22Rv1 (cell line): ENCODE results near the gene SMTN.
A peak's percentile ranks its signal among the peaks of the same experiment; 100 is the strongest.

Experiments used
- H3K27ac ChIP-seq: fragments of 450-650 bp; 2 replicates; pipeline ENCODE4 v1.5.1; 2017
- ZFX ChIP-seq: fragments of 450-650 bp; IDR thresholded peaks from 2 replicates; pipeline ENCODE4 v1.6.1; 2017; ENCODE audit warnings: antibody characterized with exemption, borderline replicate concordance
- TF ChIP-seq, protein P1 (sequence below): fragments of 450-650 bp; IDR thresholded peaks from 2 replicates; pipeline ENCODE4 v1.5.1; 2017; ENCODE audit warnings: mild to moderate bottlenecking

SMTN gene

GRCh38 chr22:31045900-31046538 lies 35.1 kb upstream of the SMTN start:
- H3K27ac ChIP-seq = no peak overlapping the region
- no peak for TF ChIP-seq ZFX
- TF ChIP-seq, protein P1, sequence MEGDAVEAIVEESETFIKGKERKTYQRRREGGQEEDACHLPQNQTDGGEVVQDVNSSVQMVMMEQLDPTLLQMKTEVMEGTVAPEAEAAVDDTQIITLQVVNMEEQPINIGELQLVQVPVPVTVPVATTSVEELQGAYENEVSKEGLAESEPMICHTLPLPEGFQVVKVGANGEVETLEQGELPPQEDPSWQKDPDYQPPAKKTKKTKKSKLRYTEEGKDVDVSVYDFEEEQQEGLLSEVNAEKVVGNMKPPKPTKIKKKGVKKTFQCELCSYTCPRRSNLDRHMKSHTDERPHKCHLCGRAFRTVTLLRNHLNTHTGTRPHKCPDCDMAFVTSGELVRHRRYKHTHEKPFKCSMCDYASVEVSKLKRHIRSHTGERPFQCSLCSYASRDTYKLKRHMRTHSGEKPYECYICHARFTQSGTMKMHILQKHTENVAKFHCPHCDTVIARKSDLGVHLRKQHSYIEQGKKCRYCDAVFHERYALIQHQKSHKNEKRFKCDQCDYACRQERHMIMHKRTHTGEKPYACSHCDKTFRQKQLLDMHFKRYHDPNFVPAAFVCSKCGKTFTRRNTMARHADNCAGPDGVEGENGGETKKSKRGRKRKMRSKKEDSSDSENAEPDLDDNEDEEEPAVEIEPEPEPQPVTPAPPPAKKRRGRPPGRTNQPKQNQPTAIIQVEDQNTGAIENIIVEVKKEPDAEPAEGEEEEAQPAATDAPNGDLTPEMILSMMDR = no peak

DNA sequence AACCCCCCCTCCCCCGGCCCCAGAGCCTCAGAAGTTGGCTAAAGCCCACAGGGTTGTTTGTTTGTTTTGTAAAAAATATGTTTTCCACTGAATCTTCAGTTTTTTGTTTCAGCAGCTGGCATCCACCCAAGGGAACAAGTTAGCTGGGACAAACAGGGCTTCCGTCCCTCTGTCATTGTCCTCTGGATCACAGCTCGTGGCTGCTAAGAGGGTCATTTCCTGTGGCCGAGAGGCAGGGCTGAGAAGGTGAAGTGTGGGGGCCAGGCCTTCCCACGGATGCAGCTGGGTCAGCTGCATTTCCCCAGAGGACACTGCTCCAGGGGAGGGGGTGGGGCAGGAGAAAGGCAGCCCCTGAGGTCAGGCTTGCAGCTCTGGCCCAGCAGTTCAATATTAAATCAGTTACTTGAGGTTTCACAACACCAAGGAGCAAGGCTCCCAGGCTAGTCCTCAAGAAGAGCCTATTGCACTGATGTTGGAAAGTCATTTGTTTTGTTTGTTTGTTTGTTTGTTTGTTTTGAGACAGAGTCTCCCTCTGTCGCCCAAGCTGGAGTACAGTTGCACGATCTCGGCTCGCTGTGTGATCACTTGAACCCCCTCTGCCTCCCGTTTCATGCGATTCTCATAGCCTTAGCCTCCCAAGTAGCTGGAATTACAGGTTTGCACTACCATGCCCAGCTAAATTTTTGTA lies 34.4 kb upstream of the SMTN start:
- no peak for TF ChIP-seq ZFX
- TF ChIP-seq, protein P1 = no peak
- no peak overlapping the region for H3K27ac ChIP-seq

- no peak for TF ChIP-seq ZFX
- TF ChIP-seq, protein P1 = no peak
- H3K27ac ChIP-seq = no peak overlapping the region
Observed at GRCh38 chr22:31048570-31048969, 32.5 kb upstream of the SMTN start.

- TF ChIP-seq, protein P1 = no peak
- TF ChIP-seq ZFX = no peak
- H3K27ac ChIP-seq = no peak overlapping the region
Observed at GRCh38 chr22:31049815-31050420, 31.2 kb upstream of the SMTN start.

GRCh38 chr22:31055117-31055634 lies 25.9 kb upstream of the SMTN start:
- peak overlapping the region; percentile 71 for H3K27ac ChIP-seq
- TF ChIP-seq ZFX = no peak
- TF ChIP-seq, protein P1 = no peak

GRCh38 chr22:31055635-31056159 lies 25.4 kb upstream of the SMTN start:
- H3K27ac ChIP-seq = peak overlapping the region; percentile 71
- no peak for TF ChIP-seq ZFX
- TF ChIP-seq, protein P1 = no peak
